Neural progenitor cell (in vitro differentiated cells): ENCODE data around the gene RAD51B. TPM values are rescaled to one million over a fixed set of nuclear protein-coding genes. Genes with fewer than 3 reads are reported as not detected.

Experiments used
- DNase-seq: peaks from one replicate; pipeline ENCODE4 v3.0.0-alpha.2; 2016; ENCODE audit warnings: low spot score
- H2AFZ ChIP-seq: fragments of 200-600 bp; sonication (generic); replicated peaks from 2 replicates; pipeline ENCODE4 v1.6.1; 2016; ENCODE audit warnings: antibody characterized with exemption
- H3F3A ChIP-seq: fragments of 200-600 bp; sonication (generic); 2 replicates; pipeline ENCODE4 v1.6.1; 2016; ENCODE audit warnings: antibody characterized with exemption, low read depth
- H3K27ac ChIP-seq: fragments of 200-600 bp; sonication (generic); 2 replicates; pipeline ENCODE4 v1.5.1; 2016; ENCODE audit warnings: mild to moderate bottlenecking
- H3K27me3 ChIP-seq: fragments of 200-600 bp; sonication (generic); 2 replicates; pipeline ENCODE4 v1.6.1; 2016; ENCODE audit warnings: mild to moderate bottlenecking, moderate library complexity
- H3K36me3 ChIP-seq: fragments of 200-600 bp; sonication (generic); 2 replicates; pipeline ENCODE4 v1.5.1; 2016
- H3K4me1 ChIP-seq: fragments of 200-600 bp; sonication (generic); 2 replicates; pipeline ENCODE4 v1.6.1; 2016; ENCODE audit warnings: mixed run types
- H3K4me2 ChIP-seq: fragments of 200-600 bp; sonication (generic); 2 replicates; pipeline ENCODE4 v1.6.1; 2016
- H3K4me3 ChIP-seq: fragments of 200-600 bp; sonication (generic); 2 replicates; pipeline ENCODE4 v1.5.1; 2016
- H3K79me2 ChIP-seq: fragments of 200-600 bp; sonication (generic); 2 replicates; pipeline ENCODE4 v1.6.1; 2016; ENCODE audit warnings: low read depth
- H3K9ac ChIP-seq: fragments of 200-600 bp; sonication (generic); 2 replicates; pipeline ENCODE4 v1.6.1; 2016
- H3K9me3 ChIP-seq: fragments of 200-600 bp; sonication (generic); 2 replicates; pipeline ENCODE4 v1.5.1; 2016; ENCODE audit warnings: low read depth
- H4K20me1 ChIP-seq: fragments of 200-600 bp; sonication (generic); 2 replicates; pipeline ENCODE4 v1.6.1; 2016; ENCODE audit warnings: low read depth
- H3K27ac Mint-ChIP-seq: 3 replicates; pipeline ENCODE4 v1.8.0; 2021; ENCODE audit warnings: mixed read lengths
- H3K27me3 Mint-ChIP-seq: 2 replicates; pipeline ENCODE4 v1.8.0; 2022; ENCODE audit warnings: low read depth, mild to moderate bottlenecking, inconsistent platforms, moderate library complexity, mixed read lengths; ENCODE audit not compliant: insufficient read depth
- H3K36me3 Mint-ChIP-seq: 3 replicates; pipeline ENCODE4 v1.8.0; 2021; ENCODE audit warnings: mixed read lengths
- H3K4me1 Mint-ChIP-seq: 3 replicates; pipeline ENCODE4 v1.8.0; 2021; ENCODE audit warnings: mixed read lengths
- H3K4me3 Mint-ChIP-seq: 3 replicates; pipeline ENCODE4 v1.8.0; 2021; ENCODE audit warnings: mild to moderate bottlenecking, moderate library complexity, mixed read lengths
- H3K9me3 Mint-ChIP-seq: 3 replicates; pipeline ENCODE4 v1.8.0; 2020; ENCODE audit warnings: mixed read lengths
- CTCF ChIP-seq: fragments of 200-600 bp; sonication (generic); IDR thresholded peaks from 2 replicates; pipeline ENCODE4 v1.5.1; 2017; ENCODE audit warnings: antibody characterized with exemption, mild to moderate bottlenecking
- EZH2 ChIP-seq: fragments of 200-600 bp; sonication (generic); IDR thresholded peaks from 2 replicates; pipeline ENCODE4 v1.6.1; 2017; ENCODE audit warnings: antibody characterized with exemption, mild to moderate bottlenecking, moderate library complexity
- EZH2phosphoT487 ChIP-seq: fragments of 200-600 bp; sonication (generic); IDR thresholded peaks from 2 replicates; pipeline ENCODE4 v1.6.1; 2017; ENCODE audit warnings: antibody characterized with exemption
- total RNA-seq: library from RNA; depleted of rRNA; stranded (reverse); fragments of >200 nt; gene quantifications from 2 replicates; pipeline ENCODE4 v1.2.3, GENCODE V29; 2015; ENCODE audit warnings: low replicate concordance

RAD51B gene
- total RNA-seq, 1 donor from 2014 or later: 50.5 TPM

- H3K4me3 Mint-ChIP-seq: no peak overlapping the region
- no peak for DNase-seq
Measured at GRCh38 chr14:68666236-68666635, 846.7 kb downstream of the RAD51B start.

GRCh38 chr14:68666899-68667298 lies 847.3 kb downstream of the RAD51B start:
- Histone ChIP-seq H3K27ac (no peak overlapping the region), H3K36me3 (no peaks in the 10 kb centered on the region), H3K9me3 (no peaks in the 10 kb centered on the region), H3K9ac (no peak overlapping the region), H2AFZ (no peak overlapping the region), H4K20me1 (no peaks in the 10 kb centered on the region), H3K4me1 (peaks cover 3% of the 10 kb centered on the region), H3K79me2 (no peaks in the 10 kb centered on the region), H3K4me2 (no peak overlapping the region), H3F3A (no peaks in the 10 kb centered on the region), H3K4me3 (no peak overlapping the region), H3K27me3 (no peaks in the 10 kb centered on the region)
- DNase-seq: no peak
- no peak for TF ChIP-seq CTCF
- no peak for TF ChIP-seq EZH2
- TF ChIP-seq EZH2phosphoT487: no peak
- H3K27me3 Mint-ChIP-seq: no peaks in the 10 kb centered on the region
- peaks cover 3% of the 10 kb centered on the region for H3K9me3 Mint-ChIP-seq
- no peak overlapping the region for H3K4me3 Mint-ChIP-seq
- no peak overlapping the region for H3K27ac Mint-ChIP-seq
- H3K36me3 Mint-ChIP-seq: peaks cover 6% of the 10 kb centered on the region
- peaks cover 60% of the 10 kb centered on the region for H3K4me1 Mint-ChIP-seq

More at GRCh38 chr14:68666236-68666635, 846.7 kb downstream of the RAD51B start:
- Histone ChIP-seq H3K4me1 (peaks cover 3% of the 10 kb centered on the region), H2AFZ (no peak overlapping the region), H3K27ac (no peak overlapping the region), H3K9ac (no peak overlapping the region), H3K4me2 (no peak overlapping the region), H3K4me3 (no peak overlapping the region), H3K27me3 (no peaks in the 10 kb centered on the region), H3K79me2 (no peaks in the 10 kb centered on the region), H3K36me3 (no peaks in the 10 kb centered on the region), H3F3A (no peaks in the 10 kb centered on the region), H3K9me3 (no peaks in the 10 kb centered on the region), H4K20me1 (no peaks in the 10 kb centered on the region)
- TF ChIP-seq CTCF (no peak), EZH2phosphoT487 (no peak), EZH2 (no peak)
- H3K9me3 Mint-ChIP-seq: peaks cover 3% of the 10 kb centered on the region
- peaks cover 7% of the 10 kb centered on the region for H3K36me3 Mint-ChIP-seq
- peak overlapping the region; percentile 26 for H3K27ac Mint-ChIP-seq
- H3K27me3 Mint-ChIP-seq: no peaks in the 10 kb centered on the region
- peaks cover 58% of the 10 kb centered on the region for H3K4me1 Mint-ChIP-seq

- Mint-ChIP-seq H3K4me1 (peaks cover 60% of the 10 kb centered on the region), H3K4me3 (no peak overlapping the region)
- no peak overlapping the region for H3K27ac ChIP-seq
Measured at GRCh38 chr14:68667313-68667791, 847.8 kb downstream of the RAD51B start.

More at GRCh38 chr14:68667313-68667791, 847.8 kb downstream of the RAD51B start:
- no peak overlapping the region for H2AFZ ChIP-seq
- no peak for TF ChIP-seq EZH2phosphoT487
- no peak for TF ChIP-seq CTCF
- TF ChIP-seq EZH2: no peak
- H3K4me3 ChIP-seq: no peak overlapping the region
- DNase-seq: no peak
- H3K9me3 Mint-ChIP-seq: peaks cover 3% of the 10 kb centered on the region
- no peak overlapping the region for H3K4me2 ChIP-seq
- no peaks in the 10 kb centered on the region for H3K79me2 ChIP-seq
- no peaks in the 10 kb centered on the region for H3K9me3 ChIP-seq
- no peaks in the 10 kb centered on the region for H3K36me3 ChIP-seq
- no peaks in the 10 kb centered on the region for H3K4me1 ChIP-seq
- H3K27me3 Mint-ChIP-seq: no peaks in the 10 kb centered on the region
- peaks cover 3% of the 10 kb centered on the region for H3K36me3 Mint-ChIP-seq
- no peaks in the 10 kb centered on the region for H3F3A ChIP-seq
- H4K20me1 ChIP-seq: no peaks in the 10 kb centered on the region
- H3K9ac ChIP-seq: no peak overlapping the region
- no peak overlapping the region for H3K27ac Mint-ChIP-seq
- H3K27me3 ChIP-seq: no peaks in the 10 kb centered on the region
